ENCODE measurements around the gene LRIG2.

GRCh38 chr1:113135460-113135859 lies 62.5 kb downstream of the LRIG2 start:
- no peak for TF ChIP-seq CTCF (conservative IDR thresholded peaks at IDR 0.05; ENCODE audit: low read depth, low read length)
- no peak for TF ChIP-seq EZH2 (IDR thresholded peaks at IDR 0.05; ENCODE audit: borderline replicate concordance, low read depth, low read length, poor library complexity, severe bottlenecking)

Measured in A673 (cell line).